CD4-positive, alpha-beta T cell treated with Interleukin-10 for 1 hour (primary cell): ENCODE data around the gene CDC45.

Experiments used
- DNase-seq: peaks from one replicate; pipeline ENCODE4 v3.0.0-alpha.2; 2020

The CDC45 gene

DNA sequence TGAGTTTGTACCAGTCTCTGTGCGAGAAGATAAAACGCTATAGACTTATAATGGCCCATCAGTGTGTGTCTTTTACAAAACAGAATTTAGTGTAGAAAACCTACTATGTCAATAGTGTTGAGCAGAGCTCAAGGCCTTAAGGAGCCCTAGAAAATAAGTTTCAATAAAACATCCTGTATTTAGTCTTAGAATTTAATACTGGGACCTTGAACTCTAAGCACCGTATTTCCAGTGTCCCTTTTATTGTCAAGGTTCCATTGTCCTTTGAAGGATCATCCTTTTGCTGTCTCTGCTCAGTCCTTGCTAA is 16.6 kb downstream of the CDC45 start:
- no peak for DNase-seq

DNA sequence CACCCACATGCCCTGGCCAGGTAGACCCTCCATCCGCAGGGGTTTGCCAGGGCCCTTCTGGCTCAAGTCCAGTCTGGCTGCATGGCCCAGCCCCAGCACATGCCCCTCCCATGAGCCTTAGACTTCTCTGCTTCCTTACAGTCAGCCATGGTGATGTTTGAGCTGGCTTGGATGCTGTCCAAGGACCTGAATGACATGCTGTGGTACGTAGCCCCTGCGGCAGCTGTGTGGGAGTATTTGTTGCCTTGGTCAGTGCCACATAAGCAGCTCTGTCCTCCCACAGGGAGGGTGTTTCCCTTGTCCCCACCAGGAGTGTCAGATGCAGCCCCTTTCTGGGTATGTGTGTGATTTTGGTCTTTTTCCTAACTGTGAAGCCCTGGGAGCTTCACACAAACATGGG is 17.5 kb downstream of the CDC45 start:
- DNase-seq, result no peak

DNA sequence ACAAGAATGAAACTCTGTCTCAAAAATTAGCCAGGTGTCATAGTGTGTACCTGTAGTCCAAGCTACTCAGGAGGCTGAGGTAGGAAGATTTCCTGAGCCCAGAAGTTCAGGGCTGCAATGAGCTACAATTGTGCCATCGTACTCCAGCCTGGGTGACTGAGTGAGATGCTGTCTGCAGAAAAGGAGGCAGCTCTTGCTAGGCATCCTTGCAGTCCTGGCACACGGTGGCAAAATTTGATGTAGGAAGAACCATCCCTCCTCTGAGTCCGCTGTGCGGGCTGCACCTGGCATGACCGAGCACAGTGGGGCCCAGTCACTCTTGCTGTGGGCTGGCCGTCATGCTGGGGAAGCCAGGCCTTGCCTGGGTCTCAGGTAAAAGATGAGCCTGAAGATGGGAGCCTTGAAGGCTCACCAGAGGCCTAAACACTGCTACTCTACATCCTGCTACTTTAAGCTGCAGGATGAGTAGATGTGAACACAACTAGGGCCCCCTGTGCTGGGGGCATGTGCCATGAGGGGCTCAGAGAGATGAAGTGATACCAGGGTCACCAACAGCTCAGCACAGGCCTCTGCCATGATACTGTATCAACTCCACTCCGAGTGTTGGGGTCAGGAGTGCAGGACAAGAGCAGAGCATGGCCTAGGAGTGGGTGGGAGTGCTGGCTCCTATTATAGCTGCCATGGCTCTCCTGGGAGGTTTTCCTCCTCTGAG is 18.6 kb downstream of the CDC45 start:
- no peak for DNase-seq

DNA sequence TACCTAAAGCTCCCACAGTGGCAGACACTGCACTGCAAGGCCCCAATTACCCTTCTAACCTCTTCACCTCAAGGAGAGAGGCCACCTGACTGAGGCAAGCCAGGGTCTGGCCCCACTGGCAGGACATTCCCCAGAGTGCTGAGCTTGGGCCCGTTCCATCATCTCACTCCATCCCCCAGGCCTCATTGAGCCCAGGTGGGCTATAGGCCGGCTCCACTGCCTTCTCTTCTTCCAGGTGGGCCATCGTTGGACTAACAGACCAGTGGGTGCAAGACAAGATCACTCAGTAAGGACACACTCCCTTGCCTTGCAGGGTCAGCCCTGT is 19.1 kb downstream of the CDC45 start:
- no peak for DNase-seq

DNA sequence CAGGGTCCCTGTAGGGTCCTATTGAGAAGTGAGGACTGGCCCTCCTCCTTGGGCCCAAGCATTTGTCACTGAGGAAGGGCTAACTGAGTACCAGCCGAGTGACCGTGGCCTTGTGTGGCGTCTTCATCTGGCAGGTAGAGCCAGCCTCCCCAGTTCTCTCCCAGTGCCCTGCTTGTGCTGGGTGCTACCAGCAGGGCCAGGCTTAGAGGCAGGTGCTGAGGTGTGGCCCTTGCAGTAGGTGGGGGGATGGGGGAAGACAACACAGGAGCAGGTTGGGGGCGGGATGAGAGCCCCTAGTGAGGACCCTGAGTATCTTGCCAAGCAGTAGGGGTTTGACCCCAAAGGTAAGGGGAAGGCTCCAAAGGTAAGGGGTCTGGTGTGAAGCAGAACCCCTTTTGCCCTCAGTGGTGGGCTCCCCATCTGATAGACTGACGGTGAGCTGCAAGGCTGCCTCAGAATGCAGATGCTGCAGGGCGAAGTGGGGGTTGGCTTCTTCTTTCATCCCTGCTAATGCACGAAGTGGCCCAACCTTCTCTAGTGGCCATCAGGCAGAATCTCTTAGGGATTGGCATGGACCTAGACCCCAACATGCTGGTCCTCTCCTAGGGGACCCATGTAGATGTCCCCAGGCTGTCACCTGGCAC is 19.6 kb downstream of the CDC45 start:
- DNase-seq, result no peak

DNA sequence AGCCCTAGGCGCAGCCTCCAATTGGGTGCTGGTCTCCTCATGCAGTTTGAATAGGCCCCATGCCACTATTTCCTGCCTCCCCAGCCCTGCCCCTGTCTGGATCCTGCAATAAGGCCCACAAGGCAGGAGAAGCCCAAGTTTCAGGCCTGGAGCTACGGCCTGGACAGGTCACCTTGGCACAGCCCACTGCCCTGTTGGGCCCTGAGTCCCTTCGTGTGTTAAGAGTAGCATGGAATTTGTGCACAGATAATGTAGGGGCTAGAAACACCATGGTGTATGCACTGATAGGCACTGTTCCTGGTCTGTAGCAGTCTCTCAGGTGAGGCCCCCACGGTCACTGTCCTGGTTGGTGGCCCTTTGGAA is 20.1 kb downstream of the CDC45 start:
- no peak for DNase-seq

DNA sequence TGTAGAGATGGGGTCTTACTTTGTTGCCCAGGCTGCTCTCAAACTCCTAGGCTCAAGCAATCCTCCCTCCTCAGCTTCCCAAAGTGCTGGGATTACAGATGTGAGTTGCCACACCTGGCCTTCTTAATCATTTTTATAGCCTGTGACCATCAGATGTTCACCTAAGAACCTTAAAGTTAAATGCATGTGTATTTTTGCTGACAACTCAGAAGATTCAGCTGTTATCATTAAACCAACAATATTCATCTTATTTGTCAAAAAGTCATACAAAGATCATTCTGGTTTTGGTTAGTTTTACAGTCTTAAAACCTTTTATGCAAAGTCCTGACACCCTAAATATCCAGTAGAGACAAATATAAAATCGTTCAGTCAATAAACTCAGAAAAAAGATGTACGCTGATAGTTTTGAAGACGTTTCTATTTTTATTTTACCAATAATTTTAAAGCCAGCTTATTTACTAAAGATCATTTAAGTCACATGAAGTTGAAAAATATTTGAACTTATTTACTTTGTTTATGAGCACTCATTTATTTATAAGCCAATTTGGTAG is 22.3 kb downstream of the CDC45 start:
- no peak for DNase-seq

DNA sequence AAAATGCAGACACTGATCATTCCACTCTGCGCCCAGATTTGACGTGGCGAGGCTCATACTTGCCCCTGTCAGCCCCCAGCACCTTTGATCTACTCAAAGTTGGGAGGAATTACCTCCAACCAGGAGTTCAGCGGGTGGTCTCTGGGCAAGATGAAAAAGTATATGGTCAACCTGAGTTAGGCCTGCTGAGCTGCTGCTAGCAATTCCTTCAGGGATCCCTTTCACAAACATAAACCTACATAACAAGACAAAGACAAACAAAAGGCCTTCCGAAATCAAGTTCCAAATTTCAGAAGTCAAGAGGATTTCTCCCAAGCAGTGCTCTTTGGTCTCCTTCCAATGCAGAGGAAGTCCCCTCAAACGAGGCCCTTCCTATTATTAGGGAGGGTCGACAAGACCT is 23.6 kb downstream of the CDC45 start:
- no peak for DNase-seq

DNA sequence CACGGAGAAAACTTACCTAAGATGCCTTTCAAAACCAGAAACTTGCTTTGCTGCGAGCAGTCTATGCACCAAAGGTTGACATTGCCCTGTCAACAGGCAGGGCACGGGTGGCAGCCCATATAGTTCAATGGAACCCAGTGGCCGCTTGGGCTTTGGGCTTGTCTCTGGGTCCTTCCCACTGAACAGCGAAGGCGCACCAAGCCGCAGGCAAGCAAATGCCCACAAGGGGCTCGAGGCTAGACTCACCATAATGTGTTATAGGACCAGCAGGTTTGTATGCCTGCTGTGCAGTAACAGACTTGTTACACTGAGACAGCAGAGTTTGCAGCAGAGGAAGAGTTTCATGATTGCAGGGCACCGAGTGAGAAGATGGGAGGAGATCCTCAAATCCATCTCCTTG is 24.1 kb downstream of the CDC45 start:
- DNase-seq, result no peak

DNA sequence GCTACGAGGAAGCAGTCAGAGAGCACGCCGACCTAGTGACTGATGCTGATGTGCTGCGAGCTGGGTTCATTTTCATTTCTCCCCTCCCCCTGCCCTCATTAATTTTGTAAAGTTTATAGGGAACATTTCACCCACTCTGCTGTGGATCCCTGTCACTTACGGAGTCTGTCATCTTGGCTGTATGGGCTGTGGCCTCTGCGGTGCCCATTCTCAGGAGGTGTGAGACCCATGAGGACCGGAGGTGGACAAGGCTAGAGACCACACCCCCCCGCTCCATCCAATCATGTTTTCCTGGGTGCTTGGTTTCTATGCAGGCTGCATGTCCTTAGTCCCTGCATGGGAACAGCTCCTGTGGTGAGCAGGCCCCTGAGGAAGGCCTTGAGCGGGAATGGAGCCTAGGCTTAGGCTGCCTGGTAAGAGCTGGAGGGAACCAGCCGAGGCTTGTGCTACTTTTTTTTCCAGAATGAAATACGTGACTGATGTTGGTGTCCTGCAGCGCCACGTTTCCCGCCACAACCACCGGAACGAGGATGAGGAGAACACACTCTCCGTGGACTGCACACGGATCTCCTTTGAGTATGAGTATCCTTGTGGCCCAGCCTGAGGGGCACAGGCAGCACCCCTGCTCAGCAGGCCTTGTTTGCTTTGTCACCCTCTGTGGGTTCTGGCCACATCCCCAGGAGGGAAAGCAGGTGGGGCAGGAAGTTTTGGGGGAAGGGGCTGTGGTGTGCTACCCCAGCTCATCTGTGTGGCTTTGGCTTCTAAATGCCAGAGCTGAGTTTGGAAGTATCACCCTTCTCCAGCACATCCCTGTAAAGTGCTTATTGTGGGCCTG is 25.4 kb downstream of the CDC45 start:
- no peak for DNase-seq

DNA sequence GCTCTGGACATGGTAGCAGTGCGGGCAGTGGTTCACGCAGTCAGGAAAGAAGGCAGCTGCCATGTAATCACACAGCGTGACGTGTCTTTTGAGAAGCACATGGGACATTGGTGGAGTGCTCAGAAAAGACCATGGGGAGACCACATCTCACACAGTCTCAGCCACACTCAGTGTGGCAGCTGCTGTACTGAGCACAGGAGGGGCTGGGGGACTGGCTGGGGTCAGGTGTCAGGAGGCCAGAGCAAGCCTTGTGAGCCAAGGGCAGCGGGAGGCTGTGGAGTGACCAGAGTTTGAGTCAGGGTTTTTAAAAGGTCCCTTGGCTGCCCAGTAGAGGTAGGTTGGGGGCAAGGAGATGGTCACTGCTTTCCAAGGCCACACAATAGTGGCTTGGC is 26.0 kb downstream of the CDC45 start:
- DNase-seq, result no peak

DNA sequence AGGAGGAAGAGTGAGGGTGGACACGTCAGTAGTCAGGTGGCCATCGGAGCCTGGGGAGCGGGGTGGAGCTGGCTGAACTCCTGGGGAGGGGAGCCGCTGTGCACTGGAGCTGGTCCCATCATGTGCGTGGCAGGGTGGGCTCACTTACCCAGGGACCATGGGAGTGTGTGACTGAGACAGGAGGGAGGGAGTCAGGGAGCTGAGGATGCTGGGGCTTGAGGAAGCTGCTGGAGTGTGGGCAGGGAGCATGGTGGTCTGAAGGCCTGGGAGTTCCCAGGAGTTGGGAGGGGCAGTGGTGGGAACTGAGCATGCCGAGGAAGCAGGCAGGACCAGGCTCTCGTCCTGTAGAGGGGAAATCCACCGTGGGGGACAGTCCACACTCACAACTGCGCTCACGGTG is 26.5 kb downstream of the CDC45 start:
- DNase-seq, result no peak

DNA sequence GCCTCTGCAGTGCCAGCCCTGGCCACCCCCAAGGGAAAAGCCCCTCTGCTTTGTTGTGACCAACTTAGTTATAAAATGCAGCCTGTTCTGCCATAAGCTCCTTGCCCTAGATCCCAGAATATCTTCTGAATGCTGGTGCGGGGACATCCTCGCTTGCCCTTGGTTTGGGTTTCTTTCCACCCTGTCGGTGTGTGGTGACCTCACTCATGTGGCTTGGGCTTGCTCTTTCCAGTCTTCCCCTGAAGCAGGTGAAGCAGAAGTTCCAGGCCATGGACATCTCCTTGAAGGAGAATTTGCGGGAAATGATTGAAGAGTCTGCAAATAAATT is 27.8 kb downstream of the CDC45 start:
- no peak for DNase-seq

DNA sequence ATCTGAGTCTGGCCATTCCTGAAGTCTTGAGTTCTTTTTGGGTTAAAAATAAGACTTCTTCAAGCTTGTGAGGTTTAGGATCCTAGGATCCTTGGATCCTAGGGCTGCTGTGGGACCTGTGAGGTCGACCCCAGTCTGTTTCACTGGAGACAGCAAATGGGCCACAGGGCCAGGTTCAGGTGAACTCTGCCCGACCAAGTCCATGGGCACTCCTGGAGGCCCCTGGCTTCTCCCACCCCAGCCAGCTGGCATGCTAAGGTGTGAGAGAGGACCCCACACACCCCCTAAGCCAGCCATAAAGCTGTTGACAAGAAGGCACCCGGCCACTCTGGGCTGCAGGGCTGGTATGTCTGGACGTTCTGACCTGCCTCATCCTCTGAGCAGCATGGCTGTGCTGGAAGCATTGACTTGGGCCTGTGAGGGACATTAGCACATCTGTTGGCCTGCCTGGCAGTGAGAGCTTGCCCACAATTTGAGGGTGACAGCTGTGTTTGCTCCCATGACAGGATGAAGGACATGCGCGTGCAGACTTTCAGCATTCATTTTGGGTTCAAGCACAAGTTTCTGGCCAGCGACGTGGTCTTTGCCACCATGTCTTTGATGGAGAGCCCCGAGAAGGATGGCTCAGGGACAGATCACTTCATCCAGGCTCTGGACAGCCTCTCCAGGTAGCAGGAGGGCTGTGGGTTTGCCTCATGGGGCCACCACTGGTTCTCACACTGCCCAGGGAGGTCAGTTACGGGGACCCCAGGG is 28.5 kb downstream of the CDC45 start:
- no peak for DNase-seq

DNA sequence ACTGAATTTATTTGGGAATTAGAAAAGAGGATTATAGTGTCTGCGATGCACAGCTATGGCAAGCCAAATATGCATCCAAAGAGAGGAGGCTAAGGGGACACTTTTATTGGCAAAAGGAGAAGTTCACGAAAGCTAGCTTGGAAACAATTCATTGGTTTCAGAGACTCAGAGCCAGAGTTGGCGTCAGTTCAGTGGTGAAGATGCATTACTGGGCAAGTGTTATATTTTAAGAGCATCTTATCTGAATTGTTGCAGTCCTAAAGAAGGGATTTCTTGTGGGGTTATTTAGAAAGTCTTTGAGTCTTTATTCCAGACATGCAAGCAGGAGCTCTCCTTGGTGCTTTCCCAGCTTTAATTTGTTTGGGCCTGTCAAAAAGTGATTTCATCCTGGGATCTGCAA is 29.5 kb downstream of the CDC45 start:
- DNase-seq, result no peak

DNA sequence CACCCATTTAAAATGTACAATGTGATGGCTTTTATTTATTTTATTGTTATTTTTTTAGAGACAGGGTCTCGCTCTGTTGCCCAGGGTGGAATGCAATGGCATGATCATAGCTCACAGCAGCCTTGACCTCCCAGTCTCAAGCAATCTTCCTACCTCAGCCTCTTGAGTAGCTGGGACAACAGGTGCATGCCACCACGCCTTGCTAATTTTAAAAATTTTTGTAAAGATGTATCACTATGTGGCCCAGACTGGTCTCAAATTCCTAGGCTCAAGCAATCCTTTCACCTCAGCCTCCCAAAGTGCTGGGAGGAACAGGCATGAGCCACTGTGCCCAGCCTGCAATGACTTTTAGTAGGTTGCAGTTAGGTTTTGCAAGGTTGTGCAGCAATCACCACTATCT is 30.2 kb downstream of the CDC45 start:
- DNase-seq, result no peak

DNA sequence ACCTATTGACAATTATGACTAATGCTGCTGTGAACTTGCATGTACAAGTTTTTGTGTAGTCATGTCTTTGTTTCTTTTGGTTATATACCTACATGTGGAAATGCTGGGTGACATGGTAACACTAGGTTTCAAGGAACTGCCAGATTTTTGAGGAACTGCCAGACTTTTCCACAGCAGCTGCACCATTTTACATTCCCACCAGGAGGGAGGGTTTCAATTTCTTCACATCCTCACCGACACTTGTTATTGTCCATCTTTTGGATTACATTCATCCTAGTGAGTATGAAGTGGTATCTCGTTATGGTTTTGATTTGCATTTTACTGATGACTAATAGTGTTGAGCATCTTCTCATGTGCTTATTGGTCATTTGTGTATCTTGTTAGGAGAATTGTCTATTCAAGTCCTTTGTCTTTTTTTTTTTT is 31.2 kb downstream of the CDC45 start:
- DNase-seq, result no peak

DNA sequence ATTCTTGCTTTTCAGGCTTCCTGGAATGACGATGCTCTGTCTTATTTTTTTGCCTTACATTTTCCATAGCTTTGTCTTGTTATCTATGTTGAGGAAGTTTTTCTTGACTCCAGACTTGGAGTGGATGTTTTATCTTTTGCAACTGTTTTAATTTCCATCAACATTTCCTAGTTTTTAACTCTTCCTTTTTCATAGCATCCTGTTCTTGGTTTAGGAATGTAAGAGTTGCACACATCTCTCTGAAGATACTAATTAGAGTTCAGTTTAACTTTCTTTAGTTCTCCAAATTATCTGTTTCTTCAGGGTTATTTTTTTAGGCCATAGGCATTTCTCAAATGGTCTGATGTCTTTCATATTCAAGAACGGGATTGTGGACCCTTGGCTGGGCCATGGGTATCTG is 34.1 kb downstream of the CDC45 start:
- no peak for DNase-seq

DNA sequence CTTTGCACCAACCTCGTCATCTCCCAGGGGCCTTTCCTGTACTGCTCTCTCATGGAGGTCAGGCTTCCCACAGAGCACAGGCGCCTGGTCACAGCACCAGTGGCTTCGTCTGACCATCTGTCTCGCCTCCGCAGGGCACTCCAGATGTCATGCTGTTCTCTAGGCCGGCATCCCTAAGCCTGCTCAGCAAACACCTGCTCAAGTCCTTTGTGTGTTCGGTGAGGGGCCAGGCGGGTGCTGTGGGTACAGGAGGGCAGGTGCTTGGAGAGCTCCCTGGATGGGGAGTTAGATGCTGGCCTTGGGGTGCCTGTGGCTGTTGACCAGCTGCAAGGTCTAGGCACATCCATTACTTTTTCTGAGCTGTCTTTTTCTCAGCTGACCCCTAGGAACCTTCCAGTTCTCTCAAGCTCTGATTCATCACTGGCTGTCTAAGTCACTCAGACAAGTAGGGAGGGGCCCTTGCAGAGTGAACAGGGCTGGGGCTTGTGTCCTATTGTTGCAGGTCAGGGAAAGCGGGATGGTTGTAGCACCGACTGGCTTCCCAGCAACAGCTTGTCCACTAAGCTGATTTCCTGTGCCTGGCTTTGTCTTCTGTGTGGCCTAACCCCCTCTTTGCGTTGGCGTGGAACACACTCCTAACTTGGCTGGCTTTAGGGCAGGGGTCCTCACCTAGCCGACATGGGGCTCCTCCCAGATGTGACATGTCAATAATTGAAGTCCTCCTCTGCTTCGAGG is 35.3 kb downstream of the CDC45 start:
- no peak for DNase-seq

DNA sequence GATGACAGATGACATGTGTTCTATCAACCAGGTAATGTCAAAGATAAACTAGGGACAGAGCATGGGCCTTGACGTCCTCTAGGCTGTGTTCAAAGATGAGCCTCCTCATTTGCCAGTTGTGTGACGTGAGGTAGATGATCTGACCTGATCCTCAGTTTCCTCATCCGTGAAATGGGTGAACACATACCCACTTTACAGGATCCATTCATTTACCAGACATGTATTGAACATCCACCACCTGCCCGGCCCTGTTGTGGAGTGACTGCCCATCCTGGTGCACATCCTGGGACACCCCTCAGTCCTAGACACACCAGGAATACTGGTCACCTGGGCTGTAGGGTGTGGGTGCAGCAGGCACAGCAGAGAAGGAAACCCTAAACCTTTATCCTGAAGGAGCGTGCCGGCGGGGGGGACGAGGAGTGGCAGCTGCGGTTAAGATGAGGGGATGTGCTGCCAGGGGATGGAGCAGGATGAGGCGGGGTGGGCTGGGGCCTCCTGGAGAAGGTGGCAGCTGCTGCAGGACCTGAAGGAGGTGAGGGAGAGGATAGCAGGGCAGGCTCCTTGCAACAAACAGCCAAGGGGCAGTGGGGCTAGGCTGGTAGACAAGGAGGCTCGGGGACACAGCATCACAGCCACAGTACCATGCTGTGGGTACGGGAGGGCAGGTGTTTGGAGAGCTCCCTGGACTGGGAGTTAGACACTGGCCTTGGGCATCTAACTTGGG is 36.1 kb downstream of the CDC45 start:
- DNase-seq, result no peak

DNA sequence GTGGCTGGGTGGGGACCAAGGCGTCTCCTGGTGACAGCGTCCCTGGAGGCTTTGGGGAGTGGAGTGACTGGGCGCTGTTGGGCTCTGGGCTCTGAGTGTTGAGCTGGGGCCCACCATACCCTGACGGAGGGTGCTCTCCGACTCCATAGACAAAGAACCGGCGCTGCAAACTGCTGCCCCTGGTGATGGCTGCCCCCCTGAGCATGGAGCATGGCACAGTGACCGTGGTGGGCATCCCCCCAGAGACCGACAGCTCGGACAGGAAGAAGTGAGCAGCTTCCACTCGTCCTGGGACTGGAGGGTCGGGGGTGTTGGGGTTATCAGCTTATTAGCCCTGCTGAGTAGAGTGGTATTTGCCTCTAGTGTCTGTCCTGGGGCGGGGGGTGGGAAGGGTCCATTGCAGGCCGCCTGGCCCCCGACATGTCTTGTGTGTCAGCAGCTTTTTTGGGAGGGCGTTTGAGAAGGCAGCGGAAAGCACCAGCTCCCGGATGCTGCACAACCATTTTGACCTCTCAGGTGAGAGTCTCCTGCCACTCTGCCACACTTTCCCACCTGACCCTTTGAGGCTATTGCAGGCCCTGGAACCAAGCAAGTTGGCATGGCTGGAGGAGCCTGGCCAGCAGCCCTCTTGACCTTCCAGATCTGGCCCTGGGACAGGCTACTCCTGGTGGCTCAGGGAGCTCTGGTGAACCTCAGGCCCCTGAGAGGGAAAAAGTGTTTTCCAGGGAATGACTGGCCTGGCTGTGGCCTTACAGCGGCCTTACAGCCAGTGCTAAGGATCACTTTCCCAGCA is 36.9 kb downstream of the CDC45 start:
- no peak for DNase-seq

DNA sequence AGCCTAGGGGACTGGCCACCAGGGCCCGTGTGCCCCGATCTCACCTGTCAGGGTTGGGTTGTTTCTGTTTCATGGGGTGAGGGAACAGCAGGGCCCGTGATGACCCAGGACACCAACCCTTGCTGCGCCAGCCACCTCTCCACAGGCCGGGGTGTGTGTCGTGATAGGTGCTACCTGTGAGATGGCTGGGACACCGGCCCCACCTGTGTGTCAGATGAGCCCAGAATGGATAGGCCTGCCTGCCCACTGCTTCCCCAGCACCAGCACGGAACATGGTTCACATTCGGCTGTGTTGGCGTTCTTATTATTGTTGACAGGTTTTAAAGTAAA is 37.4 kb downstream of the CDC45 start:
- no peak for DNase-seq
